Measurements from ENCODE around the gene HMG20A.
A peak's percentile ranks its signal among the peaks of the same experiment; 100 is the strongest.

Gene HMG20A

DNA sequence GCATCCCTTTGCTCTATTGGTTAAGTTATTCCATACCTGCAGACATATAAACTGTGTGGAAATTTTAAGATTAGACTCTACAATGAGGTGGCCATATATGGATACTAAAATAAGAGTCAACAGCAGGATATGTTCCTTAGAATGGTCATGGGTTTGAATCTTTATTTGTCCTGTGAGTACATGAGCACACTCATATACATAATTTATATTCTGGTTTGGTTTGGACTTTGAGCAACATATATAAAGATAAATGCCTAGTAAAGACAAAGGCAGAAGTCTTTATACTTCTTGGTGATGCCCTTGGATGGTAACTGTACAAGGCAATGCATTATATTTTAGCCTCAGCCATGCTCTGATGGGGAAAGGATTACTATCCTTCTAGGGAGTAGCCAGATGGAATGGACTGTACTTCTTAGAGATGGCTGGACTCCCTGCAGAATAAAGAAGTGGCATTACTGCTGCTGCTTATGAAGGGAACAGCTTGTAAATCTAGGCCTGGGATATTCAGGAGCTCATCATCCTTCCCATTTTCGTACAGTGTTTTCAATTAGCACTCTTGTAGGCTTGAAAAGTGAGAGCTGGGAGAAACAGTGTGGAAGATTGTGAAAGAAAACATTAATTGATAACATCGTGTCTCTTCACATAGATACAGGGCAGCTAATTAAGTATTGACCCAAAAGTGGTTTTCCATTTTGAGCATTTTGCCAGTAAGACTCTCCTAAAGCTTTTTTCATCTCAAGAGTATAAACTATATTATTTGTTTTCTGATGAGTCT lies 60.4 kb downstream of the HMG20A start:
- DNase-seq: no peak

DNA sequence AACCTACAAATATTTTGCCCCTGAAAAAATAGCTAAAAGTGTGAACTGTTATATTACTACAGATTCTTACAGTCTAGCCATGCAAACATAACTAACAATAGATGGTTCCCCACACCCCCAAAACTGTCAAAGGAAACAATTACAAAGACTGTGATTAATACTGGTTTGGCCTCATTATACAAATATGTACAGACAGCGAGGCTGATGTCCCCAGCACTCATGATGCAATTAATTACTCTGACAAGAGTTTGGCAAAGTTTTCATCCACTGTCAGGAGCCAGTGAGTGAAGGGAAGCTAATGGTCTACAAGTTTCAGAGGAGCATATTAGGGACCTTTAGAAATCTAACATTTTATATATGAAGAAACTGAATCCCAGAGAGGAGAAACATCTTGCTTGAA lies 61.0 kb downstream of the HMG20A start:
- no peak for DNase-seq

DNA sequence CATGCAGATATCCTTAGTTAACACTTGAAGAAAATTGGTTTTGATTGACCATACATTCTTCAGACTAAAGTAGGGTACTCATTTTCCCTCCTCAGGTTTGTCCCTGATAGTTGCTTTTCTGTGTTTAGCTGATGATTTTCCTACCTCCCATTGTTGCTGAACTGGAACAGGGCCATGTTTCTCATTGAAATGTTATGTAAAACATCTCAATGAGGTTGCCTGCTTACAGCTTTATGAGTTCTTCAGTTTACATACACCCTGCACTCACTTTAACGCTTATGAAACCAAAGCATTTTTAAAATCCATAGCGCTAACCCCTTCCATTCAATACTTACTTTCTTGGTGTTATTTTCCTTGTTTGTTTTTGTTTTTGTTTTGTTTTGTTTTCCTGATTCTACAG lies 61.9 kb downstream of the HMG20A start:
- DNase-seq: no peak

DNA sequence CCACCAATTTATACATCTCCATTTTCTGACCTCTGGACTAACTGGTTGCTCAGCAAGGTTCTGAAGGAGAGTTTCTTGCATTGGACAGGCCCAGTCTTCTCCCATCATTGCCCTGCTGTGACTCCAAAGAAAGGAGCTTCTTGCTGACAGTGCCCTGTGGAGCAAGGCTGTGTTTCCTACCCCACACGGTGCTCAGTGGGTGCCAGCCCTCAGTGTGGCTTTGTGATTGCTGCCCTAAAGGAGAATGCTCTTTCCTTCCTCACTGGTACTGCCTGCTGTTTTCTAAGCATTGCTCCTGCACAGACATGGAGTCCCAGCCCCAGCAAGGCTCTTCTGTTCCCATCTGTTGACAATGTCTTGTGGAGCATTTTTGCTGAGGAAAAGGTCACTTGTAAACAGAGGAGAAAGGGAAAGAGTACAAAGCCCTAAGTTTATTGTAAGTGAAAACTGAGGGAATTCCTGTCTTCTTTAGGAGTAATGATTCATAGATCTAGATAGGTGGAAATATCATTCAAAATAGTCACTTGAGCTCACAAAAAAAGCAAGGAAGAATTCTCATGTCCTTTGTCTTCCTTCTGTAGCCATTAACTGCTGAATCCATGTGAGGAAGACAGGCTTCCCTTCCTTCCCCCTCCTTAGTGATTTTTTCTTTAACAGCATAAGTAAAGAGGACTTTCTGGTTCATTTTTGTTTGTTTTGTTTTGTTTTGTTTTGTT lies 62.9 kb downstream of the HMG20A start:
- DNase-seq: no peak

DNA sequence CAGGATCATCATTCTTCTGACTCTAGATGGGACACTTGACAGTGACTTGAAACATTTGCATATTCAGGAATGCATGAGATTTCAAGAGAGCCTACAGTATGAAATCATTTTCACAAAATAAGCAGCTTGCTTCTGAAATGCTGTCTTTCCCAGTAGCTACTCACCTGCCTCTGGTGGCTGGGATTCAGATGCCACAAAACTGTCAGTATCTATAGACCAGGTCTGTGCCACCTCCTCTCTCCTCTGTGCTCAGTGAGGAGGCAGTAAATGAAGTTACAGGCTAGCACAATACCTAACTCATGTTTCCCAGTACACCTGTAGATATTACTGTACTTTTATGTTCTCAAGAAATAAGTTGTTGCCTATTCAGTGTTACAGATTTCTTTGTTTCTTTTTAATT lies 64.3 kb downstream of the HMG20A start:
- no peak for DNase-seq

DNA sequence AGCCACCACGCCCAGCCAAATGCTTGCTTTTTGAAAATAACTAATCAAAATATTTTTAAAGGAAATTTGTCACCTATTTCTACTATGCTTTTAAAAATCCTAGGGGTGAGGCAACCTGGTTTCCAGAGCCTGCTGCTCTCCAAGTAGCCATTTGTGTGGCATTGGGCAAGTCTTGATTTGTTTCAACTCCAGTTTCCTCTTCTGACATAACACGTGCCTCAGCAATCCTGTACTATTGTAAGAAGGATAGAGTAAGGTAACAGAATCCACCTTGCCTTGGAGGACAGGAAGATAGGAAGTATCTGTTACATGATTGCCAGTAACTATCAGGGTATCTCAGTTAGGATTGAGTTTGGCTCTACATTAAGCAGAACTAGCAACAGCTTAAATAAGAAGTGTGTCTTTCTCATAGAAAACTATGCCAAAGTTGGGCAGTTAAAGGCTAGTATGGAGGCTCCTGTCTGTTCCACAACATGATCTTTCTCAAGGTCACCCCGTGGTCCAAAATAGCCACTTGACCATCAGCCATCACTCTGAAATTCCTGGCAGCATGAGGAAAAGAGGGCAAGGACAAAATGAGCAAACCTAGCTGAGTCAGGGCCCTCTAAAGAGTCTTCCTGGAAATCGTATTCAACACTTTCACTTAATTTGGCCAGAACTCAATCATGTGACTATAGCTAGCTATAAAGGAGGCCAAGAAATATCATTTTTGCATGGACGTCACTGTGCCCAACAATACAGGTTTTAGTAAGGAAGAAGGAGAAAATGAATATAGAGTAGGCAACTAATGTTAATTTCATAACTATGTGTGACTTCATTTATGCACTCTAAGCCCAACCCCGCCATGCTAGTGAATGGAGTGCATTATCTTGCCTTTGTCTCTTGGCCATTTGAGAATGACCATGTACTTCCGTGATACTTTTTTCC lies 66.1 kb downstream of the HMG20A start:
- no peak for DNase-seq

DNA sequence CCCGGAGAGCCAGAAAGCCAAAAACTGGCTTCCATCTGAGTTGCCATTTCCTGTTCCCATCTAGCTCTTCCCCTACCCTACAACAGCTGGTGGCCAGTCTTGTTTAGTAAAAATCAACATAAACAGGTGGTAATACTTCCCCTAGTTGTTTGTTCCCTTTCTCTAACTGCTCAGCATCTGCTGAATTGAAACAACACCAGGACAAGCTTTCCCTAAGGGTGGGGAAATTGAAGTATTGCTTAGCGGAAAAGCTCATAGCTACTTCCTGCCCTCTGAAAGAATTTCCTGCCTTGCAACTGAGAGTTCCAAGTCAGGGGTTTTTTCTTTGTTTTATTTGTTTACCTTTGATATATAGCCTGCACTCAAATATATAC lies 66.8 kb downstream of the HMG20A start:
- DNase-seq: no peak

DNA sequence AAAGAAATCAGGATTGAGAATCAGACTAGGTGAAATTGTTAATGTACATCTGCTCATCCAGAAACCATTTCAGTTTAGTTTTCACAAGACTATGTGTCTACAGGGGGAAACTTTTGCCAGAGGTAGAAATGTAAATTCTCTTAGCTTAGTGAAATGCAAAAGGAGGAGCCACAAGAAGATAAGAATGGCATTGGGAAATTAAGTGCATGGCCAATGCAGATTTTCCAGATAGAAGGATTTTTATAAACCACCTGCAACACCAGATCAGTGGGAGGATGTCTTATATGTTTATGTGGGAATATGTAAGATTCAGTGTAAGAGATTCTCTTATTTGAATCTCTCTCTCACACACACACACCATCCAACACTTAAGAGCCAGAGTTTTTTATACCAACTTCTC lies 67.2 kb downstream of the HMG20A start:
- DNase-seq: no peak

DNA sequence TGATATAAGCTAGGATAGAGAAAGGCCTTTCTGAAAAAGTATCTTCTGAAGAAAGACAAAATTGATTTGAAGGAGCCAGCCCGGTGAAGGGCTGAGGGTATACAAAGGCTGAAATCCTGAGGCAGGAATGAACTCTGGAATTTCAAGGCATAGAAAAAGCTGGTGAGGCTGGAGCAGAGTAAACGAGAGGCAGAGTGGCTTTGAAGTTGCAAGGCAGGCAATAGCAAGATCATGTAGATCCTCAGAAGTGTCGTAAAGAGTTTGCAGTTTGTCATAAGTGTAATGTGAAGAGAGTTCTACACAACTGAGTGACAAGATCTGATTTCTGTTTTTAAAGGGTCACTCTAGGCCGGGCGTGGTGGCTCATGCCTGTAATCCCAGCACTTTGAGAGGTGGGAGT lies 69.0 kb downstream of the HMG20A start:
- no peak for DNase-seq

DNA sequence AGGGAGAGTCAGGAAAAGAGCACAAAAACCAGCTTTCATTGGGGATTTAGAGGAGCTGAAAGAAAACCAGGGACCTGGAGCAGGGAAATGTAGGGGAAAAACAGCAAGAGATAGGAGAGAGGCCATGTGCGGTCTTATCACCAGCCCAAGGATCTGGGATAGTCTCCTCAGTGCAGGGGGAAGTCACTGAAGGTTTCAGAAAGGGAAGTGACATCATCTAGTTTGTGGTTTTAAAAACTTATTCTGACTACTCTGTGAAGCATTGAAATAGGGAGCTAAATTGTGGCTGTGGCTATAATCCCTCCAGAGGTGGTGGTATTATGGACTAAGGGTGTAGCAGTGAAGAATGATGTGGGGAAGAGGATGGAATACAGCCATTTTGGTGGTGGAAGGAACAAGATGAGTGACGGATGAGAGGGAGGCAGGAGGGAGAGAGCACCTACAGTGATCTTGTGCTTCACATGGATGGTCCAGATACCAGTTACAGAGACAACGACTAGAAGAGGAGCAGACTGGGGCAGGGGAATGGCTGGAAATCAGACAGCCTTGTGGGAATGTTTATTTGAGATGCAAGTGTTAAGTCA lies 72.7 kb downstream of the HMG20A start:
- peak; percentile 91 for DNase-seq

DNA sequence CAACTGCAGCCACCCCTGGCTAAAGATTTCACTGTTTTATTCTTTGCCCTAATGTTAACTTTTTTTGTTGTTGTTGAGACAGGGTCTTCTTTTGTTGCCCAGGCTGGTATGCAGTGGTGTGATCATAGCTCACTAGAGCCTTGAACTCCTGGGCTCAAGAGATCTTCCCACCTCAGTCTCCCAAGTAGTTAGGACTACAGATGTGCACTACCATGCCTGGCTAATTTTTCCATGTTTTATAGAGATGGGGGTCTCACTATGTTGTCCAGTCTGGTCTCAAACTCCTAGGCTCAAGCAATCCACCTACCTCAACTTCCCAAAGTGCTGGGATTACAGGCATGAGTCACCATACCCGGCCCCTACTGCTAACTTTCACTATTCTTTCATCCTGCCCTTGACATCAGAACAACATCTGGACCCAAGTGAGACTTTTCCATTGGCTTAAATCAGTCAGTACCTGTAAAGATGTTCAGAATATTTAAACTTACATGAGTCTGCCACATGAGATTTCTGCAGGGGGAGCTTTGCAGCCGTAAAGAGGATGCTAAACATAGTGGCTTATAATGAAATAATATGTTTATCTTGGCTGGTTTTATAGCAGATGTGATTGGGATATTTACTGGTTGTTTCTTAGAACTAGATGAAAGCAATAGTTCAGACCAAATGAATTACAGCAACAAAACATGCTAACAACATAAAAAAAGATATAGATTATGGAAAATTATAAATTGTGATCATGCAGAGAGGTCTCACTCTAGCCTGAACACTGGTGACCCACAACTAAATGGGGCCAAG lies 73.6 kb downstream of the HMG20A start:
- DNase-seq: no peak

DNA sequence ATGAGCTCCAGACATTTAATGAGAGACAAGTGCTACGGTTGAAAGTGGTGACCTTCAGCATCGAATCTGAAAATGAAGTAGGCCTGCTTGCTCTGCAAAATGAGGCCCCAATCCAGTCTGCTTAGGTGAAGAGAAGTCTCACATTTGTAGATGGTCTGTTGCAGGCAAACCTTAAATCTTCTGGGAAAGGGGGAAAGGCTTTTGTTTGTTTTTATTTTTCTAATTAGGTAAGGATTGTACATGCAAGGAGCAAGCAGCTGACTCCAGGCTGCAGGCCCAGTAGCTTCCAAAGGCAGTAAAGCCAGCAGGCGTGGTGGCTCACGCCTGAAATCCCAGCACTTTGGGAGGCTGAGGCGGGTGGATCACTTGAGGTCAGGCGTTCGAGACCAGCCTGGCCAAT lies 74.3 kb downstream of the HMG20A start:
- no peak for DNase-seq

DNA sequence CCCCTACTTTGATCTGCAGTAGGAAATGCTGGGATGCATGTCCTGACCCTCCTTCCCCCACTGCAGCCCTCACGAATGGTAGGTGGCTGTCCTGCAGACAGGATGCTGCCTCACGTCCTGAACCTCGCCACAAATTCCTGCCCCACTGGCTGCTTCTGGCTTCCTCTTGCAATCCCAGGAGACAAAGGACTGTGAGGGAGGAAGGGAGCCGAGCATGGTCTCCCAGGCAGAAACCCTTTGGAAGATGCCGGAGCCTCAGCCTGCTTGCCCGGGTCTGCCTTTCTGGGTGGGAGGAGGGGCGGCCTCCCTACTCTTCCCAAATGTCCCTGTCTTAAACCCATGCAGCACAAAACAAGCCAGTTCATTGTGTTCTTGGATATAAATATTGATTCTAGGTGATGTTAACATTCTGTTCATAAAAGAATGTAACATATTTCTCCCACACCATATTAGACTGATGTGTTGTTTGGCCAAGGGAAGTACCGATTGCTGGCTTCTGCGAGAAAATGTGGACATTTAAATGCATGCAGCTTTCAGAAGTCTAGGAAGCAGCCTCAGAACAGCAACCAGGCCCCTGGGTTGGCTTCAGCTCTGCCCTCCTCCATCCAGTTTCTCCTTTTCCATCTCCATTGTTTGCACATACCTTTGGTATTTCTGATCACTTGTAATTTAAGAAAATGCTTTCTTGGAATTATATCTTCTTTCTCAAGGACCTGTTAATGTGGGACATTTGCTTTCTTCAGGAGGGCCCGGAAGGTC lies 75.3 kb downstream of the HMG20A start:
- no peak for DNase-seq

DNA sequence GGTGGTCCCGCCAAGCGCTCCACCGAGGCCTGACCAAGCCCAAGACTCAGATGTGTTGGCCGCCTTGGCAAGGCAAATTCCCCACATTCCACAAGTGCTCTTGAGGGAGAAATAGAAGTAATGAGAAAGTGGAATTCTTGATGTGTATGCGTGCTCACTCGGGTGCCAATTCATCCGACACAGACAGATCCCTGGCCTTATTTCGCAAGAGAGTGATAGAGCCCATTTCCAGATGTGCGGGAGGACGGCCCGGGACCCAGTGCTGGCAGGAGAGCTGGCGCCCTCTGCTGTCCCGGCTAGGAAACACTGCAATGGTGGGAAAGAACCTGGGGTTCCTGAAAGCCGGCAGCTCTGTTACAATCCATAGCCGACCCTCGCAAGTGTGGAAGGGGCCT lies 76.0 kb downstream of the HMG20A start:
- peak; percentile 79 for DNase-seq

DNA sequence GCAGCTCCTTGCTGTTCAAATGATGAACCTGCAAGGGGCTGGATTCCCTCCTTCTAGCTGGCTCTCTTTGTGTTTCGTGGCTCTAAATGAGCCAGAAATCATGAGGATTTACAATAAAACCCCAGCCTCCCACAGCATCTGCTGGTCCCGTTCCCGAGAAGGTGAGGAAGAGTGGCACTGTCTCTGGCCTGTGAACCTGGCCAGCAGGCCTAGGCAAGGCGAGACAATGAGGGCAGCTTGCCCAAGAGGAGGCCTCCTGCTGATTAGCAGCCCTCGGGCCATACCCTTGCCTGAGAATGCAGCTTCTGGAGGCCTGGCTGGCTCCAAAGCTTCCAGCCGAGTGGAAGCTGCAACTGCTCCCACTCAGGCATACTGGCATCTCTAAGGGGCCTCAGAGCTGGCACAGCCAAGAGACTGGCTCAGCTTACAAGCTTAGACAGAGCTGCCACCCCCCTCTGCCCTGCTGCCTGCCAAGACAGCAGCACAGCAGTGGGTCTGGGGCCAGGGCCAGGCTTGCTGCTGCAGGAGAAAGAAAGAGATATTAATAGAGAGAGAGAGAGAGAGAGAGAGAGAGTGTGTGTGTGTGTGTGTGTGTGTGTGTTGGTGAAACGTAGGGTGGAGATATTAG lies 76.5 kb downstream of the HMG20A start:
- DNase-seq: no peak

DNA sequence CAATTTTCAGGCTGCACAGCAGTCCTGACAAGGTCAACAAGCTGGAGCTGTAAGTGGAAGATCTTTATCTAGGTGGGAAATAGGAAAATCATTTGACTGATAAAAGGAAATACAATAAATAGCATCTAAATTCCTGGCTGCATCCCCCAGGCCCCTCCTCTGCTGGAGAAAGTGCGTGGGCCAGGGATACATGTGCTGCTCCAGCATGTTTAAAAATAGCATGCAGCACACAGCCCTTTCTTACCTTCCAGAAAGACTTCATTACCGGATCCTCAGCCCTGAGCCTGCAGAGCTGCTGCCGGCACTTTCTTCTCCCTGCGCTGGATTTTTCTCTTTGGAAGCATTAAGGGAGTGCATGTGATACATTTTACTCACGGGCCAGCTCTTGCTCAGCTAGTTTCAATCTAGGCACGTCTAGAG lies 77.3 kb downstream of the HMG20A start:
- DNase-seq: no peak

DNA sequence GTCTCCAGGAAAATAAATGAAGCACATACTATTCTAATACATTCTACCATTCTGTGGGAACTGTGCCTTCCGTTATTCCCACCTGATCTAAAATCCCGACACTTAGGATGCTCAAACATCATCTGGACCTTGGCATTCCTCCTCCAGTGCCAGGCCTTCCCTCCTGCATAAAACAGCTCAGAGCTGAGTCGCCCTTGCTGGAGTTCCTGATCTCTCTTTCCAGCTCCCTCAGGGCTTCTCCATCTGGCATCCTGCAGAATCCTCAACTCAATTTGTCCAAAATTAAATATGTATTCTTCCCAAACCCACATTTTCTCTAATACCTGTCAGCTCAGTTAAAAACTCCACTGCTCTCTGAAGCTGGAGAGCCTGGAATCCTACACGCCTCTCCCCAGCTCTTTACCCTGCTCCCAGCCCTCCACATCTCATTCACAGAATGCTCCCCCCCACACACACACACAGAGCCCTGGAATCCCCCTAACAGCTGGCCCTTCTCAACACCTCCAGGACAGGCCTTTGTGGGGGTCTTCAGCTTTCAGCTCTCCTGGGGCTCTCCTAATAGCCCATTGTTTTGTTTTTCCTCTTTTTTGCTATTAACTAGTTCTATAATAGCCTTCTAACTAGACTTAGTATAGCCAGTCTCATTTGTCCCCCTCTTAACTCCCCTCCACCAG lies 78.5 kb downstream of the HMG20A start:
- no peak for DNase-seq

DNA sequence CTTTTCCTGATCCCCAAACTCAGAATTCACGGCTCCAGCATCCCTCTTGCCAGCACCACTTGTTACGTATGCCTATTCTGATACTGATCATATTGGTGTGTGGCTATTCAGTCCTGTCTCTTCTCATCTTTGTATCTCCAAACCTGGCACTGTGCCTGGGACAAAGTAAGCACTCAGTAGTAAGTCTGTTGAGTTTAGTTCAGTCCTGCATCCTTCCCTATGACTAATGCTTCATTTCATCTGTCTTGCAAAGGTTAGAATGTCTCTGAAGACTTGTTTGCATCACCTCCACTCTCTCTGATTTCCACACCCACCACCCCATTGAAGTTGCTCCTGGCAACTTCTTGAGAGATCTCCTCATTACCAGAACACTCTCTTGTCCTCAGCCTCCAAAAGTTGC lies 80.3 kb downstream of the HMG20A start:
- DNase-seq: no peak

DNA sequence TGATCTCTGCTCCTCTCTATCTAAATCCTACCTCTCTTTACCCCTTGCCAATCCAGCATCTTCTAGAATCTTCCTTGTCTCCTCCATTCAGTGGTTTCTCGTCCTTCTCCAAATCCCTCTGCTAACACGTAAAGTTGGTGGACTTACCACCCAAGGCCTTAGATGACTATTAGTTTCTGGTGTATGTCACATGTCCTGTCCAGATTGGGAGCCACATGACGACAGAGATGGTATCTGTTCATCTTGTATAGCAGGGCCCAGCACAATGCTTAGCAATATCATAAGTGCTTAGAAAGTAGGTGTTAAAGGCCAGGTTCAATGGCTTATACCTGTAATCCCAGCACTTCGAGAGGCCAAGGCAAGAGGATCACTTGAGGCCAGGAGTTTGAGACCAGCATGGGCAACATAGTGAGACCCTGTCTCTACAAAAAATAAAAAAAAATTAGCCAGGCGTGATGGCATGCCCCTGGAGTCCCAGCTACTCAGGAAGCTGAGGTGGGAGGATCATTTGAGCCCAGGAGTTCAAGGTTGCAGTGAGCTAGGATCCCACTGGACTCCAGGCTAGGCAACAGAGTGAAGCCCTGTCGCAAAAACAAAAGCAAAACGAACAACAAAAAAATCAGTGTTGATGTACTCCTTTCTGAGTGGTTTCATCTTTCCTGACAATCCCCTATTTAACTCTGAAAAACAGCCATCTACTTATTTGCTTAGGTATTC lies 81.8 kb downstream of the HMG20A start:
- DNase-seq: no peak

DNA sequence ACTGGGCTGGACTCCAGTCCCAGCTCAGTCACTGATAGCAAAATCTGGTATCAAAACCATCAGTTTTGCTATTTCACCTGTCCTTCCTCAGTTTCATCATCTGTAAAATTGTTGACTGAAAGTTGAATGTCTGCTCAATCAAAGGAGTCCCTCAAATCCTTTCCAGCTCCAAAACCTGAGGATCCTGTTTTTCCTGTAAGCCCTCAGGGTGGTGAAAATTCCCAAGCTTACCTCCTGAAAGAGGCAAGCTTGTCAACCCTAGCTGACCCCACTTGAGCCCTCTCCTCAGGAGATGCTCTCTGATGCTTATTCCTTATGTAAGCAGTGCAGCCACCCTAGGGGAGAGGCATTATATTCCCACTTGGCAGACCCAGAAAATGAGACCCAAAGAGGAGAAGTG lies 82.6 kb downstream of the HMG20A start:
- no peak for DNase-seq
